SK-N-SH (cell line): ENCODE results near the gene NTM. TPM values are rescaled to one million over a fixed set of nuclear protein-coding genes. Genes with fewer than 3 reads are reported as not detected.

Experiments used
- CTCF ChIA-PET: fragments of 300-600, 350-600 bp; formaldehyde crosslinking; extraction: SDS; loops from one replicate; lab custom pipeline; 2021; lab: Yijun Ruan, JAX
- POLR2A ChIA-PET: fragments of 350-600 bp; sonication (Branson Sonifier 250); formaldehyde crosslinking; extraction: SDS; loops from one replicate; lab custom pipeline; 2020; ENCODE audit warnings: antibody characterized with exemption, inconsistent platforms; lab: Yijun Ruan, JAX
- DNase-seq: peaks from one replicate; pipeline ENCODE4 v3.0.0; 2012
- H2AFZ ChIP-seq: fragments of 200-600 bp; sonication (generic); 2 replicates; pipeline ENCODE4 v1.8.1; 2016; ENCODE audit warnings: antibody characterized with exemption, mild to moderate bottlenecking, low read depth
- H3F3A ChIP-seq: fragments of 200-600 bp; sonication (generic); replicated peaks from 2 replicates; pipeline ENCODE3; 2016; ENCODE audit warnings: antibody characterized with exemption, mild to moderate bottlenecking; ENCODE audit not compliant: insufficient read depth
- H3K27ac ChIP-seq, 2 experiments: fragments of 200-500 bp in 1 of 2; fragments of 200-600 bp in 1 of 2; sonication (Bioruptor generic) in 1 of 2; sonication (generic), shearing (Covaris generic) in 1 of 2; 2 replicates each; pipeline versions ENCODE4 v1.5.1 to v1.6.1; 2014 to 2016; ENCODE audit warnings: low read depth in 2 of 2, inconsistent platforms in 1 of 2, low read length in 1 of 2, mild to moderate bottlenecking in 1 of 2, mixed read lengths in 1 of 2
- H3K27me3 ChIP-seq: fragments of 200-600 bp; sonication (generic), shearing (Covaris generic); 2 replicates; pipeline ENCODE4 v1.6.1; 2016; ENCODE audit warnings: mixed run types; ENCODE audit not compliant: insufficient read depth
- H3K36me3 ChIP-seq, 2 experiments: fragments of 200-500 bp in 1 of 2; fragments of 200-600 bp in 1 of 2; sonication (Bioruptor generic) in 1 of 2; sonication (generic) in 1 of 2; replicated peaks in 1 of 2; 2 replicates each; pipeline versions ENCODE3 to v1.5.1; 2014 to 2016; ENCODE audit warnings: low read length in 1 of 2, mild to moderate bottlenecking in 1 of 2; ENCODE audit not compliant: insufficient read depth in 2 of 2, control insufficient read depth in 1 of 2
- H3K4me1 ChIP-seq, 2 experiments: fragments of 200-500 bp in 1 of 2; fragments of 200-600 bp in 1 of 2; sonication (Bioruptor generic) in 1 of 2; sonication (generic), shearing (Covaris generic) in 1 of 2; 2 replicates each; pipeline versions ENCODE4 v1.5.1 to v1.6.1; 2014 to 2016; ENCODE audit warnings: low read depth in 1 of 2, low read length in 1 of 2, mixed run types in 1 of 2; ENCODE audit not compliant: insufficient read depth in 2 of 2, control insufficient read depth in 1 of 2
- H3K4me2 ChIP-seq: fragments of 200-600 bp; sonication (generic), shearing (Covaris generic); 2 replicates; pipeline ENCODE4 v1.6.1; 2017; ENCODE audit warnings: mixed run types
- H3K4me3 ChIP-seq, 2 experiments: fragments of 200-500 bp in 1 of 2; fragments of 200-600 bp in 1 of 2; sonication (Bioruptor generic) in 1 of 2; sonication (generic), shearing (Covaris generic) in 1 of 2; 2 replicates each; pipeline versions ENCODE4 v1.5.1 to v1.8.1; 2014 to 2016; ENCODE audit warnings: low read depth in 2 of 2, inconsistent platforms in 1 of 2, low read length in 1 of 2, mild to moderate bottlenecking in 1 of 2, mixed read lengths in 1 of 2, moderate library complexity in 1 of 2
- H3K79me2 ChIP-seq: fragments of 200-600 bp; sonication (generic); 2 replicates; pipeline ENCODE4 v1.8.1; 2017; ENCODE audit warnings: mild to moderate bottlenecking; ENCODE audit not compliant: insufficient read depth
- H3K9ac ChIP-seq: fragments of 200-600 bp; sonication (generic); 2 replicates; pipeline ENCODE4 v1.6.1; 2017; ENCODE audit warnings: mixed run types
- H3K9me2 ChIP-seq: fragments of 200-600 bp; sonication (generic); 2 replicates; pipeline ENCODE4 v1.6.1; 2017; ENCODE audit warnings: mixed run types
- H3K9me3 ChIP-seq: fragments of 200-600 bp; sonication (generic); 2 replicates; pipeline ENCODE4 v1.6.1; 2017; ENCODE audit warnings: mixed run types, mild to moderate bottlenecking, moderate library complexity
- H4K20me1 ChIP-seq: fragments of 200-600 bp; sonication (generic); 2 replicates; pipeline ENCODE4 v1.6.1; 2017; ENCODE audit warnings: mild to moderate bottlenecking, mixed run types; ENCODE audit not compliant: insufficient read depth
- EP300 ChIP-seq, 2 experiments: IDR thresholded peaks; 2 replicates each; pipeline versions ENCODE4 v1.4.0 to v1.6.1; 2012; ENCODE audit warnings: borderline replicate concordance in 1 of 2, low read depth in 1 of 2, low read length in 1 of 2
- EZH2phosphoT487 ChIP-seq: fragments of 200-600 bp; sonication (generic); IDR thresholded peaks from 2 replicates; pipeline ENCODE4 v1.6.1; 2017; ENCODE audit warnings: low read depth, mixed run types, mild to moderate bottlenecking, antibody characterized with exemption, moderate library complexity, borderline replicate concordance
- FOSL2 ChIP-seq: IDR thresholded peaks from 2 replicates; pipeline ENCODE4 v1.4.0; 2012; ENCODE audit warnings: low read depth, mild to moderate bottlenecking, moderate library complexity, borderline replicate concordance
- FOXM1 ChIP-seq: IDR thresholded peaks from 2 replicates; pipeline ENCODE4 v1.4.0; 2012; ENCODE audit warnings: low read depth, mild to moderate bottlenecking
- GATA2 ChIP-seq: sonication (generic); formaldehyde crosslinking; IDR thresholded peaks from 2 replicates; pipeline ENCODE4 v1.5.0; 2020; ENCODE audit warnings: mild to moderate bottlenecking, missing genetic modification reagents
- JUND ChIP-seq: IDR thresholded peaks from 2 replicates; pipeline ENCODE4 v1.4.0; 2012
- MEF2A ChIP-seq: IDR thresholded peaks from 2 replicates; pipeline ENCODE4 v1.4.0; 2012; ENCODE audit warnings: low read depth, borderline replicate concordance
- MXI1 ChIP-seq: IDR thresholded peaks from 2 replicates; pipeline ENCODE4 v1.6.1; 2012; ENCODE audit warnings: mild to moderate bottlenecking, low read depth, low read length, improper control_type of control experiment
- NFIC ChIP-seq: IDR thresholded peaks from 2 replicates; pipeline ENCODE4 v1.4.0; 2012; ENCODE audit warnings: borderline replicate concordance
- POLR2AphosphoS5 ChIP-seq: IDR thresholded peaks from 2 replicates; pipeline ENCODE4 v1.6.1; 2012; ENCODE audit warnings: low read depth, low read length
- REST ChIP-seq: IDR thresholded peaks from 2 replicates; pipeline ENCODE4 v1.6.1; 2012; ENCODE audit warnings: mild to moderate bottlenecking, low read depth, low read length, moderate library complexity
- RFX5 ChIP-seq: IDR thresholded peaks from 2 replicates; pipeline ENCODE4 v1.6.1; 2012; ENCODE audit warnings: mild to moderate bottlenecking, improper control_type of control experiment, low read length
- RXRA ChIP-seq: IDR thresholded peaks from 2 replicates; pipeline ENCODE4 v1.4.0; 2012; ENCODE audit warnings: low read depth, mild to moderate bottlenecking, borderline replicate concordance
- TAF1 ChIP-seq: IDR thresholded peaks from 2 replicates; pipeline ENCODE4 v1.6.1; 2012; ENCODE audit warnings: low read depth, mild to moderate bottlenecking, low read length, moderate library complexity, borderline replicate concordance
- TCF12 ChIP-seq: IDR thresholded peaks from 2 replicates; pipeline ENCODE4 v1.4.0; 2012
- TEAD4 ChIP-seq: IDR thresholded peaks from 2 replicates; pipeline ENCODE4 v1.4.0; 2012; ENCODE audit warnings: mild to moderate bottlenecking, borderline replicate concordance; ENCODE audit not compliant: insufficient read depth
- YY1 ChIP-seq: IDR thresholded peaks from 2 replicates; pipeline ENCODE4 v1.4.0; 2012; ENCODE audit warnings: low read depth, mild to moderate bottlenecking
- WGBS: methylation state at CpG from one replicate; pipeline ENCODE4 v1.1.6; 2017; ENCODE audit warnings: low lambda C conversion rate; 5-methylcytosine and 5-hydroxymethylcytosine counted together
- polyA plus RNA-seq, 3 experiments: library from polyadenylated mRNA; depleted of rRNA; stranded (reverse); fragments of >200 nt; gene quantifications; 2 replicates each; pipeline ENCODE4 v1.2.3, GENCODE V29; 2012
- TF ChIP-seq, protein P1 (sequence below): IDR thresholded peaks from 2 replicates; pipeline ENCODE4; 2012

The NTM gene
- polyA plus RNA-seq, 1 of the 3 experiments (the other 2 are of a cell fraction), result 20.0 TPM

GRCh38 chr11:132056689-132057088 is 686.3 kb downstream of the NTM start:
- peak in 1 of 2 experiments; percentile 50; a peak in 1 of 4 replicates for TF ChIP-seq EP300 (IDR thresholded peaks at IDR 0.05; ENCODE audit: borderline replicate concordance in 1 of 2, low read depth in 1 of 2, low read length in 1 of 2)
- no peak for TF ChIP-seq EZH2phosphoT487
- no peak for TF ChIP-seq RXRA
- TF ChIP-seq, protein P1, sequence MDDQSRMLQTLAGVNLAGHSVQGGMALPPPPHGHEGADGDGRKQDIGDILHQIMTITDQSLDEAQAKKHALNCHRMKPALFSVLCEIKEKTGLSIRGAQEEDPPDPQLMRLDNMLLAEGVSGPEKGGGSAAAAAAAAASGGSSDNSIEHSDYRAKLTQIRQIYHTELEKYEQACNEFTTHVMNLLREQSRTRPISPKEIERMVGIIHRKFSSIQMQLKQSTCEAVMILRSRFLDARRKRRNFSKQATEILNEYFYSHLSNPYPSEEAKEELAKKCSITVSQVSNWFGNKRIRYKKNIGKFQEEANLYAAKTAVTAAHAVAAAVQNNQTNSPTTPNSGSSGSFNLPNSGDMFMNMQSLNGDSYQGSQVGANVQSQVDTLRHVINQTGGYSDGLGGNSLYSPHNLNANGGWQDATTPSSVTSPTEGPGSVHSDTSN, result peak; percentile 81
- TF ChIP-seq RFX5, result no peak
- TF ChIP-seq YY1, result no peak
- TF ChIP-seq MEF2A, result no peak
- 0 out of 2 replicates have a peak, but pooled peaks have one; percentile 6 for TF ChIP-seq POLR2AphosphoS5
- peak; percentile 37; the same call in 1 of the 2 replicates for TF ChIP-seq TAF1
- TF ChIP-seq TEAD4, result peak; percentile 58; the same call in 1 of the 2 replicates
- no peak for TF ChIP-seq FOXM1
- no peak for TF ChIP-seq MXI1
- no peak for TF ChIP-seq REST
- peak; percentile 21; the same call in 1 of the 2 replicates for TF ChIP-seq NFIC
- peak; percentile 76 for TF ChIP-seq JUND
- TF ChIP-seq FOSL2, result peak; percentile 77; the same call in 1 of the 2 replicates
- TF ChIP-seq TCF12, result peak; percentile 83
- no peak for TF ChIP-seq GATA2 (CRISPR knock-in tag)
- POLR2A ChIA-PET, result no interaction called here
- Histone ChIP-seq H3K9me3 (no peaks in the 10 kb centered on the region), H3K27me3 (no peaks in the 10 kb centered on the region), H3F3A (peaks cover 32% of the 10 kb centered on the region), H3K79me2 (no peaks in the 10 kb centered on the region; the same call in 1 of the 2 replicates), H4K20me1 (no peaks in the 10 kb centered on the region), H3K9ac (peak overlapping the region; percentile 34; the same call in 1 of the 2 replicates), H3K27ac (peak overlapping the region in 1 of 2 experiments; percentile 81; a peak in 2 of 4 replicates), H3K4me2 (peak overlapping the region; percentile 20), H2AFZ (peak overlapping the region; percentile 36; the same call in 1 of the 2 replicates), H3K4me3 (no peak overlapping the region), H3K9me2 (no peaks in the 10 kb centered on the region), H3K4me1 (peaks cover 0 to 81% of the 10 kb centered on the region in 2 experiments), H3K36me3 (no peaks in the 10 kb centered on the region)
- 15% methylated on average over 6 of the region's 6 CpGs for WGBS
- CTCF ChIA-PET, result interaction anchor here (1.4 kb wide), 1 partner anchor 15 kb away, joined by 3 read pairs; no protein-coding TSS in a partner anchor
- DNase-seq, result no peak
